PC-9 (cell line): Measurements from ENCODE around the gene TRPC4. TPM values are rescaled to one million over a fixed set of nuclear protein-coding genes. Genes with fewer than 3 reads are reported as not detected.

ENCODE experiments used
- BruUV-seq: library from RNA; stranded (reverse); fragments of 400-500 nt; replicated peaks from 2 replicates; lab custom pipeline; 2021; lab: Mats Ljungman, UMichigan
- CTCF ChIA-PET: fragments of 300-600 bp; sonication (Branson Sonifier 250); formaldehyde crosslinking; loops from one replicate; lab custom pipeline; 2022; ENCODE audit warnings: antibody characterized with exemption; lab: Charles Lee
- POLR2A ChIA-PET: fragments of 300-600 bp; sonication (Branson Sonifier 250); formaldehyde crosslinking; loops from one replicate; lab custom pipeline; 2022; ENCODE audit warnings: antibody characterized with exemption; ENCODE audit not compliant: unreplicated experiment; lab: Charles Lee
- DNase-seq, 2 experiments: peaks; one replicate each; pipeline versions ENCODE4 v3.0.0 to v3.0.0-alpha.2; 2015 to 2022; ENCODE audit warnings: mixed read lengths in 1 of 2
- H2AFZ ChIP-seq: fragments of 200-600 bp; sonication (generic); 2 replicates; pipeline ENCODE4 v1.8.1; 2017; ENCODE audit warnings: antibody characterized with exemption
- H3F3A ChIP-seq: fragments of 200-600 bp; sonication (generic); 2 replicates; pipeline ENCODE4 v1.8.1; 2017; ENCODE audit warnings: antibody characterized with exemption, mild to moderate bottlenecking, low read depth; ENCODE audit not compliant: insufficient read depth
- H3K27ac ChIP-seq: fragments of 200-600 bp; sonication (generic); 2 replicates; pipeline ENCODE4 v1.6.1; 2016; ENCODE audit warnings: mixed run types
- H3K27me3 ChIP-seq: fragments of 200-600 bp; sonication (generic); 2 replicates; pipeline ENCODE4 v1.6.1; 2016; ENCODE audit warnings: low read depth, mixed run types; ENCODE audit not compliant: insufficient read depth
- H3K36me3 ChIP-seq: fragments of 200-600 bp; sonication (generic); 2 replicates; pipeline ENCODE4 v1.6.1; 2016; ENCODE audit warnings: low read depth, mixed run types
- H3K4me1 ChIP-seq: fragments of 200-600 bp; sonication (generic); replicated peaks from 2 replicates; pipeline ENCODE4 v1.6.1; 2016; ENCODE audit warnings: mixed run types; ENCODE audit not compliant: insufficient read depth
- H3K4me2 ChIP-seq: fragments of 200-600 bp; sonication (generic); 2 replicates; pipeline ENCODE4 v1.6.1; 2017; ENCODE audit warnings: mixed run types
- H3K4me3 ChIP-seq: fragments of 200-600 bp; sonication (generic); 2 replicates; pipeline ENCODE4 v1.6.1; 2016; ENCODE audit warnings: mixed run types
- H3K79me2 ChIP-seq: fragments of 200-600 bp; sonication (generic); 2 replicates; pipeline ENCODE4 v1.6.1; 2017; ENCODE audit warnings: low read depth, mixed run types
- H3K9me2 ChIP-seq: fragments of 200-600 bp; sonication (generic); 2 replicates; pipeline ENCODE4 v1.8.1; 2017; ENCODE audit warnings: mild to moderate bottlenecking; ENCODE audit not compliant: insufficient read depth
- H3K9me3 ChIP-seq: fragments of 200-600 bp; sonication (generic); 2 replicates; pipeline ENCODE4 v1.8.1; 2016; ENCODE audit warnings: low read depth; ENCODE audit not compliant: insufficient read depth
- H4K20me1 ChIP-seq: fragments of 200-600 bp; sonication (generic); 2 replicates; pipeline ENCODE4 v1.8.1; 2017; ENCODE audit not compliant: insufficient read depth
- CTCF ChIP-seq: fragments of 200-600 bp; sonication (generic); conservative IDR thresholded peaks from 2 replicates; pipeline ENCODE4 v1.6.1; 2017; ENCODE audit warnings: mixed run types, antibody characterized with exemption, mild to moderate bottlenecking, moderate library complexity
- EZH2 ChIP-seq: fragments of 200-600 bp; sonication (generic); IDR thresholded peaks from 2 replicates; pipeline ENCODE4 v1.8.0; 2017; ENCODE audit warnings: antibody characterized with exemption, low read depth
- intact Hi-C: fragments of 100-400 bp; cut with micrococcal nuclease; formaldehyde crosslinking; loops from one replicate; pipeline ENCODE4 v1.10.0; 2022; ENCODE audit not compliant: unreplicated experiment
- total RNA-seq: library from RNA; stranded (reverse); gene quantifications from 2 replicates; pipeline ENCODE4 v1.2.3, GENCODE V29; 2021

TRPC4 gene
- total RNA-seq, 1 experiment from 2014 or later, result 1.7 TPM

GRCh38 chr13:37905736-37906135 lies 36.2 kb upstream of the TRPC4 start:
- intact Hi-C loops, result no loop called here
- Histone ChIP-seq H3K9me2 (no peaks in the 10 kb centered on the region), H2AFZ (no peak overlapping the region), H3K79me2 (no peaks in the 10 kb centered on the region), H3K27me3 (no peaks in the 10 kb centered on the region), H3K9me3 (no peaks in the 10 kb centered on the region; the same call in 1 of the 2 replicates), H3K4me3 (no peak overlapping the region), H3K4me1 (no peaks in the 10 kb centered on the region), H3F3A (no peaks in the 10 kb centered on the region), H4K20me1 (no peaks in the 10 kb centered on the region), H3K4me2 (no peak overlapping the region), H3K36me3 (no peaks in the 10 kb centered on the region), H3K27ac (no peak overlapping the region)
- no peak for DNase-seq
- ChIA-PET CTCF (no interaction called here), POLR2A (no interaction called here)
- no peak for TF ChIP-seq EZH2
- TF ChIP-seq CTCF, result no peak
- no TSS peak for BruUV-seq

GRCh38 chr13:37899753-37900152 lies 30.2 kb upstream of the TRPC4 start:
- no peak overlapping the region for H3K27ac ChIP-seq
- 0 out of 2 replicates have a peak, but pooled peaks cover 4% of the 10 kb centered on the region for H3K9me2 ChIP-seq
- intact Hi-C loops, result no loop called here
- no peaks in the 10 kb centered on the region for H3K9me3 ChIP-seq
- no peak overlapping the region for H2AFZ ChIP-seq
- no peaks in the 10 kb centered on the region for H3K27me3 ChIP-seq
- no peak overlapping the region for H3K4me2 ChIP-seq
- no peak for DNase-seq
- BruUV-seq, result no TSS peak
- H3K4me1 ChIP-seq, result no peaks in the 10 kb centered on the region
- ChIA-PET POLR2A (no interaction called here), CTCF (no interaction called here)
- H3K36me3 ChIP-seq, result no peaks in the 10 kb centered on the region
- H3K79me2 ChIP-seq, result no peaks in the 10 kb centered on the region
- TF ChIP-seq CTCF (no peak), EZH2 (no peak)
- no peaks in the 10 kb centered on the region for H4K20me1 ChIP-seq
- no peak overlapping the region for H3K4me3 ChIP-seq
- no peaks in the 10 kb centered on the region for H3F3A ChIP-seq

DNA sequence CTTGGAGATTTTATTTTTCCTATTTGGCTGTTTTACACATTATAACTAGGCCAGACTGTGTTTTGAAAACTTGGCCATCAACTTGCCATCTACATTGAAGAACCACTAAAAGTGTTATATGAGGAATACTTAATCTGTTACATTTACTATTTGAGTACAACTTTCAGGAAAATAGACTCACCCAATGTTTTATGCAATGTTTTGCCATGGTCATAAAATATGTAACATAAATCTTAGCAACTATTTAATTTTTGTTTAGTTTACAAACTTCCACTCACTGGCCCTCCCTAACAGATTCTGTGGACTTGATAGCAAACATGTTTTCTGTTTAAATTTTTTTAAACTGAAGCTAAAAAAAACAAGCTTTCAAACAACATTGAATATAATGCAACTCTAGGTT lies 23.7 kb upstream of the TRPC4 start:
- no peak for DNase-seq
- ChIA-PET POLR2A (no interaction called here), CTCF (no interaction called here)
- H3K27me3 ChIP-seq, result no peaks in the 10 kb centered on the region
- TF ChIP-seq CTCF (no peak), EZH2 (no peak)
- no peaks in the 10 kb centered on the region for H3K9me3 ChIP-seq
- no peaks in the 10 kb centered on the region for H3F3A ChIP-seq
- no peaks in the 10 kb centered on the region for H3K36me3 ChIP-seq
- intact Hi-C loops, result no loop called here
- H2AFZ ChIP-seq, result no peak overlapping the region
- no peak overlapping the region for H3K4me2 ChIP-seq
- no peaks in the 10 kb centered on the region for H4K20me1 ChIP-seq
- no peaks in the 10 kb centered on the region for H3K79me2 ChIP-seq
- no peaks in the 10 kb centered on the region; the same call in 1 of the 2 replicates for H3K4me1 ChIP-seq
- H3K9me2 ChIP-seq, result no peaks in the 10 kb centered on the region
- no TSS peak for BruUV-seq
- H3K4me3 ChIP-seq, result no peak overlapping the region
- no peak overlapping the region for H3K27ac ChIP-seq
